HPDE6-E6E7 (cell line): ENCODE data around the gene GMEB1.
"Not testable (repeated sequence)": the region's sequence is repeated elsewhere in the genome, so short reads cannot be mapped to it uniquely, and the experiment has no call there.

Experiments used
- DNase-seq: peaks from one replicate; pipeline ENCODE4 v3.0.0; 2011; ENCODE audit warnings: missing footprints; ENCODE audit errors: extremely low spot score

Gene GMEB1

GRCh38 chr1:28668191-28668955 is at the start of gene GMEB1:
TSS of gene GMEB1 (plus strand) at chr1:28668784. CDS start at chr1:28683613, 14,829 bp downstream.
- peak; percentile 93 for DNase-seq

- DNase-seq: no peak
Observed at GRCh38 chr1:28631713-28632112, 36.9 kb upstream of the GMEB1 start.

- no peak for DNase-seq
Observed at GRCh38 chr1:28632560-28632959, 36.0 kb upstream of the GMEB1 start.

- no peak for DNase-seq
Observed at GRCh38 chr1:28640766-28641165, 27.8 kb upstream of the GMEB1 start.

GRCh38 chr1:28642056-28642846 is 26.3 kb upstream of the GMEB1 start:
- DNase-seq: peak; percentile 28

- peak; percentile 83 for DNase-seq
Observed at GRCh38 chr1:28642847-28643635, 25.5 kb upstream of the GMEB1 start, which contains the start of gene TAF12. TSS of gene TAF12 (minus strand) at chr1:28643067. CDS start at chr1:28622081, 20,986 bp downstream.

GRCh38 chr1:28644494-28644893 is 24.1 kb upstream of the GMEB1 start:
- DNase-seq: no peak

- not testable (repeated sequence) for DNase-seq
Observed at GRCh38 chr1:28645406-28645805, 23.2 kb upstream of the GMEB1 start.

- DNase-seq: no peak
Observed at GRCh38 chr1:28646040-28646439, 22.5 kb upstream of the GMEB1 start.

GRCh38 chr1:28648008-28648473 is 20.5 kb upstream of the GMEB1 start:
- DNase-seq: peak; percentile 76

- DNase-seq: peak; percentile 63
Observed at GRCh38 chr1:28648474-28649198, 19.9 kb upstream of the GMEB1 start, which contains the start of gene RNU11. TSS of gene RNU11 (plus strand) at chr1:28648600.

GRCh38 chr1:28653063-28653462 is 15.5 kb upstream of the GMEB1 start:
- not testable (repeated sequence) for DNase-seq

- DNase-seq: not testable (repeated sequence)
Observed at GRCh38 chr1:28653870-28654269, 14.7 kb upstream of the GMEB1 start.

- DNase-seq: not testable (repeated sequence)
Observed at GRCh38 chr1:28655448-28656311, 12.9 kb upstream of the GMEB1 start.

GRCh38 chr1:28656335-28656734 is 12.2 kb upstream of the GMEB1 start:
- DNase-seq: no peak

GRCh38 chr1:28663871-28664470 is 4.6 kb upstream of the GMEB1 start:
- DNase-seq: no peak

GRCh38 chr1:28666806-28667205 is 1.8 kb upstream of the GMEB1 start:
- no peak for DNase-seq

- peak; percentile 15 for DNase-seq
Observed at GRCh38 chr1:28668956-28669723, 556 bp downstream of the GMEB1 start.

- no peak for DNase-seq
Observed at GRCh38 chr1:28671254-28671780, 2.7 kb downstream of the GMEB1 start.
